Liver (tissue), 9 donors: ENCODE data around the gene UBE2L5. TPM values are rescaled to one million over a fixed set of nuclear protein-coding genes. Genes with fewer than 3 reads are reported as not detected.

Experiments used
- DNase-seq: peaks from one replicate; pipeline ENCODE4 v3.0.0-alpha.2; 2017; ENCODE audit warnings: low spot score
- H3K27ac ChIP-seq, 2 donors: one replicate each; pipeline ENCODE4 v1.7.0; 2013; ENCODE audit warnings: inconsistent platforms in 2 of 2, low read length in 2 of 2, control low read depth in 1 of 2, low read depth in 1 of 2, mild to moderate bottlenecking in 1 of 2
- H3K27me3 ChIP-seq, 4 donors: one replicate each; pipeline versions ENCODE4 v1.6.1 to v1.7.0; 2013; ENCODE audit warnings: low read length in 3 of 4, inconsistent platforms in 1 of 4, mild to moderate bottlenecking in 1 of 4, moderate library complexity in 1 of 4; ENCODE audit not compliant: control insufficient read depth in 4 of 4, insufficient read depth in 4 of 4
- H3K36me3 ChIP-seq, 4 donors: one replicate each; pipeline versions ENCODE4 v1.6.1 to v1.7.0; 2013; ENCODE audit warnings: low read length in 3 of 4, mild to moderate bottlenecking in 3 of 4, low read depth in 1 of 4, moderate library complexity in 1 of 4; ENCODE audit not compliant: control insufficient read depth in 4 of 4, insufficient read depth in 3 of 4
- H3K4me1 ChIP-seq, 4 donors: one replicate each; pipeline versions ENCODE4 v1.6.1 to v1.7.0; 2013; ENCODE audit warnings: low read length in 3 of 4, mild to moderate bottlenecking in 3 of 4, moderate library complexity in 1 of 4; ENCODE audit not compliant: control insufficient read depth in 4 of 4, insufficient read depth in 4 of 4
- H3K4me3 ChIP-seq, 3 donors: one replicate each; pipeline versions ENCODE4 v1.6.1 to v1.7.0; 2013; ENCODE audit warnings: low read length in 3 of 3, control low read depth in 1 of 3, low read depth in 1 of 3, mild to moderate bottlenecking in 1 of 3
- H3K9ac ChIP-seq, 2 donors: one replicate each; pipeline ENCODE4 v1.7.0; 2013; ENCODE audit warnings: low read length in 2 of 2, mild to moderate bottlenecking in 2 of 2, moderate library complexity in 2 of 2, control low read depth in 1 of 2, low read depth in 1 of 2
- H3K9me3 ChIP-seq, 4 donors: one replicate each; pipeline versions ENCODE4 v1.6.1 to v1.7.0; 2013; ENCODE audit warnings: low read length in 3 of 4; ENCODE audit not compliant: control insufficient read depth in 4 of 4
- EGR1 ChIP-seq, 2 donors: IDR thresholded peaks; 2 replicates each; pipeline ENCODE4 v1.6.1; 2016 to 2018; ENCODE audit warnings: antibody characterized with exemption in 2 of 2, low read depth in 2 of 2
- FOXA1 ChIP-seq: IDR thresholded peaks from 2 replicates; pipeline ENCODE4 v1.6.1; 2016; ENCODE audit warnings: antibody characterized with exemption
- FOXA2 ChIP-seq: IDR thresholded peaks from 2 replicates; pipeline ENCODE4 v1.6.1; 2016; ENCODE audit warnings: antibody characterized with exemption
- GABPA ChIP-seq, 2 donors: IDR thresholded peaks in 1 of 2; conservative IDR thresholded peaks in 1 of 2; 2 replicates each; pipeline ENCODE4 v1.6.1; 2016; ENCODE audit warnings: antibody characterized with exemption in 2 of 2, mild to moderate bottlenecking in 1 of 2, moderate library complexity in 1 of 2
- HNF4A ChIP-seq, 2 donors: conservative IDR thresholded peaks; 2 replicates each; pipeline ENCODE4 v1.6.1; 2016; ENCODE audit warnings: antibody characterized with exemption in 2 of 2, mild to moderate bottlenecking in 2 of 2
- HNF4G ChIP-seq: IDR thresholded peaks from 2 replicates; pipeline ENCODE4 v1.6.1; 2016; ENCODE audit warnings: antibody characterized with exemption
- JUND ChIP-seq, 2 donors: IDR thresholded peaks; 2 replicates each; pipeline ENCODE4 v1.6.1; 2016; ENCODE audit warnings: antibody characterized with exemption in 2 of 2
- NR2F2 ChIP-seq: IDR thresholded peaks from 2 replicates; pipeline ENCODE4 v1.6.1; 2016; ENCODE audit warnings: antibody characterized with exemption
- RAD21 ChIP-seq, 2 donors: IDR thresholded peaks; 2 replicates each; pipeline ENCODE4 v1.6.1; 2016; ENCODE audit warnings: antibody characterized with exemption in 2 of 2, mild to moderate bottlenecking in 2 of 2
- RXRA ChIP-seq, 2 donors: IDR thresholded peaks; 2 replicates each; pipeline ENCODE4 v1.6.1; 2017 to 2018; ENCODE audit warnings: antibody characterized with exemption in 2 of 2, mild to moderate bottlenecking in 1 of 2
- SP1 ChIP-seq: IDR thresholded peaks from 2 replicates; pipeline ENCODE4 v1.6.1; 2018; ENCODE audit warnings: antibody characterized with exemption, mild to moderate bottlenecking
- TAF1 ChIP-seq: conservative IDR thresholded peaks from 2 replicates; pipeline ENCODE4 v1.6.1; 2016; ENCODE audit warnings: antibody characterized with exemption, mild to moderate bottlenecking
- YY1 ChIP-seq: IDR thresholded peaks from 2 replicates; pipeline ENCODE4 v1.6.1; 2016; ENCODE audit warnings: antibody characterized with exemption, mild to moderate bottlenecking
- WGBS: extraction: QIAGEN DNeasy Blood & Tissue Kit; methylation state at CpG from one replicate; pipeline ENCODE4 v1.1.7; 2013; 5-methylcytosine and 5-hydroxymethylcytosine counted together
- polyA plus RNA-seq, 2 donors: library from polyadenylated mRNA; stranded (reverse) in 1 of 2; unstranded in 1 of 2; fragments of 200-250 nt in 1 of 2; fragments of >200 nt in 1 of 2; fragmentation: Nextera tagmentation in 1 of 2; extraction: Ambion mirVana in 1 of 2; gene quantifications; one replicate each; pipeline versions ENCODE4 v1.2.1 to v1.2.3, GENCODE V29; 2013 to 2015
- total RNA-seq, 2 donors: library from RNA; depleted of rRNA; stranded (reverse); fragments of >200 nt; gene quantifications; one replicate each; pipeline ENCODE4 v1.2.3, GENCODE V29; 2014
- TF ChIP-seq, protein P1 (sequence below): fragments of 150-350 bp; IDR thresholded peaks from 2 replicates; pipeline ENCODE4 v1.5.1; 2017; ENCODE audit warnings: improper control_type of control experiment, low read depth, low read length; ENCODE audit not compliant: missing input control
- TF ChIP-seq, protein P2 (sequence below): IDR thresholded peaks from 2 replicates; pipeline ENCODE4 v1.6.1; 2016; ENCODE audit warnings: antibody characterized with exemption
- TF ChIP-seq, protein P3 (sequence below): IDR thresholded peaks from 2 replicates; pipeline ENCODE4 v1.6.1; 2016; ENCODE audit warnings: antibody characterized with exemption
- TF ChIP-seq, protein P4 (sequence below): IDR thresholded peaks from 2 replicates; pipeline ENCODE4 v1.6.1; 2016; ENCODE audit warnings: antibody characterized with exemption, mild to moderate bottlenecking
- TF ChIP-seq, protein P5 (sequence below): IDR thresholded peaks from 2 replicates; pipeline ENCODE4 v1.6.1; 2016; ENCODE audit warnings: antibody characterized with exemption
- donor health status: healthy.
- donor health status: healthy.
- donor health status: healthy.
- donor health status: healthy.
- donor health status: healthy.

Gene UBE2L5
- total and polyA plus RNA-seq, 4 donors = 0.10 TPM; not detected in 3

DNA sequence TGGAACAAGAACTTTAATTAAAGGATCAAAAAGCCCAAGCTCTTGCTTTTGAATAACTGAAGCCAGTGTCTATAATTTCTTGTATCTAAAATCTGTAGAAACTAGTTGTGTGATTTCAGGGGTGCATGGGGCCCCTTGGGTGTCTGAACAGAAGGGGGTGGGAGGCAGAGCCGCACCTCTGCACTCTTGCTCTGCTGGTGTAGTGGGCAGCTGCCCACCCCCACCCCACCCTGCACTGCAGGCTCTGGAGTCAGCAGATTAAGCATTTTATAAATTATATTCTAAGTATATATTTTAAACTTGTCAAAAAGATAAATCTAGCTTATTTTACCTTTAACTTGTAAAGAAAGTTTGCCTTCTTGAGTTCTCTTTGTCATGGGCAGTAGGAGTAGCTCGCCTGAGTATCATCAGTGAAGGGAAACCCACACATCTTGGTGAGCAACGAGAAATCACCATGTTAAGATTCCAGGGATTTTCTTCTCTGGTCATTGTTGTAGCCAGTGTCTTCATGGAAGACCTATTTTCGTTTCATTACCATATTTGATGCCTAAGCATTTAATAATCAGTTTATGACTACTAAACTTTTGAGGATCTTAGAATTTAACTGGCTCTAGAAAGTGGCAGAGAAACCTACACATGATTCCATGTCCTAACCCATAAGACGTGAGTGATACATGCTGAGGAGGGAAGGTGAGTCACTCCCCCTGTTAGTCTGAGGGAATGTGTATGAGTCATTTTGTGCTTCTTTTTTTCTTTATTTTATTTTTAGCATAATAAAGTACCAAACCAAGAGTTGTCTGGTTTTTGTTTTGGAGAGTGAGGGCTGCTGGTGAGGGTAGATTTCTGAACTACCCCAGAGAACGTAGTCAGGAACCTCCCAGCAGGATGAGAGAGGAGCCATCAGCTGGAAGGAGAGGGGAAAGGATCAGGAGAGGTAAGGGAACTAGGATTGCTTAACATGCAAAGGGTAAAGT lies 7.7 kb downstream of the UBE2L5 start:
- Histone ChIP-seq H3K9me3 (no peaks in the 10 kb centered on the region), H3K4me3 (no peak overlapping the region), H3K9ac (no peak overlapping the region), H3K27ac (no peak overlapping the region), H3K27me3 (no peaks in the 10 kb centered on the region), H3K36me3 (no peaks in the 10 kb centered on the region), H3K4me1 (no peaks in the 10 kb centered on the region)
- no peak for DNase-seq
- TF ChIP-seq FOXA1 (no peak), NR2F2 (no peak), JUND (IDR thresholded peaks at IDR 0.05) (no peak), FOXA2 (no peak), GABPA (IDR thresholded peaks at IDR 0.05 in 1 of 2, conservative IDR thresholded peaks at IDR 0.05 in 1 of 2) (no peak), SP1 (no peak), RAD21 (IDR thresholded peaks at IDR 0.05) (no peak), HNF4A (conservative IDR thresholded peaks at IDR 0.05) (no peak), HNF4G (no peak), YY1 (no peak), TAF1 (no peak), EGR1 (IDR thresholded peaks at IDR 0.05; ENCODE audit: low read depth in 2 of 2) (no peak), RXRA (IDR thresholded peaks at IDR 0.05) (no peak)
- TF ChIP-seq, protein P1, sequence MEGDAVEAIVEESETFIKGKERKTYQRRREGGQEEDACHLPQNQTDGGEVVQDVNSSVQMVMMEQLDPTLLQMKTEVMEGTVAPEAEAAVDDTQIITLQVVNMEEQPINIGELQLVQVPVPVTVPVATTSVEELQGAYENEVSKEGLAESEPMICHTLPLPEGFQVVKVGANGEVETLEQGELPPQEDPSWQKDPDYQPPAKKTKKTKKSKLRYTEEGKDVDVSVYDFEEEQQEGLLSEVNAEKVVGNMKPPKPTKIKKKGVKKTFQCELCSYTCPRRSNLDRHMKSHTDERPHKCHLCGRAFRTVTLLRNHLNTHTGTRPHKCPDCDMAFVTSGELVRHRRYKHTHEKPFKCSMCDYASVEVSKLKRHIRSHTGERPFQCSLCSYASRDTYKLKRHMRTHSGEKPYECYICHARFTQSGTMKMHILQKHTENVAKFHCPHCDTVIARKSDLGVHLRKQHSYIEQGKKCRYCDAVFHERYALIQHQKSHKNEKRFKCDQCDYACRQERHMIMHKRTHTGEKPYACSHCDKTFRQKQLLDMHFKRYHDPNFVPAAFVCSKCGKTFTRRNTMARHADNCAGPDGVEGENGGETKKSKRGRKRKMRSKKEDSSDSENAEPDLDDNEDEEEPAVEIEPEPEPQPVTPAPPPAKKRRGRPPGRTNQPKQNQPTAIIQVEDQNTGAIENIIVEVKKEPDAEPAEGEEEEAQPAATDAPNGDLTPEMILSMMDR = no peak
- TF ChIP-seq, protein P2, sequence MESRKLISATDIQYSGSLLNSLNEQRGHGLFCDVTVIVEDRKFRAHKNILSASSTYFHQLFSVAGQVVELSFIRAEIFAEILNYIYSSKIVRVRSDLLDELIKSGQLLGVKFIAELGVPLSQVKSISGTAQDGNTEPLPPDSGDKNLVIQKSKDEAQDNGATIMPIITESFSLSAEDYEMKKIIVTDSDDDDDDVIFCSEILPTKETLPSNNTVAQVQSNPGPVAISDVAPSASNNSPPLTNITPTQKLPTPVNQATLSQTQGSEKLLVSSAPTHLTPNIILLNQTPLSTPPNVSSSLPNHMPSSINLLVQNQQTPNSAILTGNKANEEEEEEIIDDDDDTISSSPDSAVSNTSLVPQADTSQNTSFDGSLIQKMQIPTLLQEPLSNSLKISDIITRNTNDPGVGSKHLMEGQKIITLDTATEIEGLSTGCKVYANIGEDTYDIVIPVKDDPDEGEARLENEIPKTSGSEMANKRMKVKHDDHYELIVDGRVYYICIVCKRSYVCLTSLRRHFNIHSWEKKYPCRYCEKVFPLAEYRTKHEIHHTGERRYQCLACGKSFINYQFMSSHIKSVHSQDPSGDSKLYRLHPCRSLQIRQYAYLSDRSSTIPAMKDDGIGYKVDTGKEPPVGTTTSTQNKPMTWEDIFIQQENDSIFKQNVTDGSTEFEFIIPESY = no peak
- TF ChIP-seq, protein P3, sequence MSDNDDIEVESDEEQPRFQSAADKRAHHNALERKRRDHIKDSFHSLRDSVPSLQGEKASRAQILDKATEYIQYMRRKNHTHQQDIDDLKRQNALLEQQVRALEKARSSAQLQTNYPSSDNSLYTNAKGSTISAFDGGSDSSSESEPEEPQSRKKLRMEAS = no peak
- TF ChIP-seq, protein P4, sequence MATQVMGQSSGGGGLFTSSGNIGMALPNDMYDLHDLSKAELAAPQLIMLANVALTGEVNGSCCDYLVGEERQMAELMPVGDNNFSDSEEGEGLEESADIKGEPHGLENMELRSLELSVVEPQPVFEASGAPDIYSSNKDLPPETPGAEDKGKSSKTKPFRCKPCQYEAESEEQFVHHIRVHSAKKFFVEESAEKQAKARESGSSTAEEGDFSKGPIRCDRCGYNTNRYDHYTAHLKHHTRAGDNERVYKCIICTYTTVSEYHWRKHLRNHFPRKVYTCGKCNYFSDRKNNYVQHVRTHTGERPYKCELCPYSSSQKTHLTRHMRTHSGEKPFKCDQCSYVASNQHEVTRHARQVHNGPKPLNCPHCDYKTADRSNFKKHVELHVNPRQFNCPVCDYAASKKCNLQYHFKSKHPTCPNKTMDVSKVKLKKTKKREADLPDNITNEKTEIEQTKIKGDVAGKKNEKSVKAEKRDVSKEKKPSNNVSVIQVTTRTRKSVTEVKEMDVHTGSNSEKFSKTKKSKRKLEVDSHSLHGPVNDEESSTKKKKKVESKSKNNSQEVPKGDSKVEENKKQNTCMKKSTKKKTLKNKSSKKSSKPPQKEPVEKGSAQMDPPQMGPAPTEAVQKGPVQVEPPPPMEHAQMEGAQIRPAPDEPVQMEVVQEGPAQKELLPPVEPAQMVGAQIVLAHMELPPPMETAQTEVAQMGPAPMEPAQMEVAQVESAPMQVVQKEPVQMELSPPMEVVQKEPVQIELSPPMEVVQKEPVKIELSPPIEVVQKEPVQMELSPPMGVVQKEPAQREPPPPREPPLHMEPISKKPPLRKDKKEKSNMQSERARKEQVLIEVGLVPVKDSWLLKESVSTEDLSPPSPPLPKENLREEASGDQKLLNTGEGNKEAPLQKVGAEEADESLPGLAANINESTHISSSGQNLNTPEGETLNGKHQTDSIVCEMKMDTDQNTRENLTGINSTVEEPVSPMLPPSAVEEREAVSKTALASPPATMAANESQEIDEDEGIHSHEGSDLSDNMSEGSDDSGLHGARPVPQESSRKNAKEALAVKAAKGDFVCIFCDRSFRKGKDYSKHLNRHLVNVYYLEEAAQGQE = no peak
- TF ChIP-seq, protein P5, sequence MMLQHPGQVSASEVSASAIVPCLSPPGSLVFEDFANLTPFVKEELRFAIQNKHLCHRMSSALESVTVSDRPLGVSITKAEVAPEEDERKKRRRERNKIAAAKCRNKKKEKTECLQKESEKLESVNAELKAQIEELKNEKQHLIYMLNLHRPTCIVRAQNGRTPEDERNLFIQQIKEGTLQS = no peak
- WGBS = 71% methylated on average over 6 of the region's 6 CpGs
